Testis (tissue), 3 donors: ENCODE data around the gene C1QTNF9. TPM values are rescaled to one million over a fixed set of nuclear protein-coding genes. Genes with fewer than 3 reads are reported as not detected.

ENCODE experiments used
- DNase-seq: peaks from one replicate; pipeline ENCODE4 v3.0.0-alpha.2; 2019
- H3K27ac ChIP-seq, 2 donors: fragments of 200-600 bp; sonication (generic); one replicate each; pipeline ENCODE4 v1.5.1; 2019
- H3K27me3 ChIP-seq: fragments of 200-600 bp; sonication (generic); one replicate; pipeline ENCODE4 v1.5.1; 2019
- H3K36me3 ChIP-seq: fragments of 200-600 bp; sonication (generic); one replicate; pipeline ENCODE4 v1.5.1; 2017; ENCODE audit warnings: low read depth; ENCODE audit errors: missing control alignments
- H3K4me1 ChIP-seq: fragments of 200-600 bp; sonication (generic); one replicate; pipeline ENCODE4 v1.5.1; 2019
- H3K4me3 ChIP-seq, 2 donors: fragments of 200-600 bp; sonication (generic); one replicate each; pipeline ENCODE4 v1.5.1; 2017 to 2019
- H3K9me3 ChIP-seq: fragments of 200-600 bp; sonication (generic); one replicate; pipeline ENCODE4 v1.5.1; 2017
- POLR2A ChIP-seq: fragments of 450-650 bp; IDR thresholded peaks from one replicate; pipeline ENCODE4 v1.6.1; 2017; ENCODE audit warnings: antibody characterized with exemption, mild to moderate bottlenecking, moderate library complexity
- WGBS, 2 donors: methylation state at CpG; one replicate each; pipeline ENCODE4 v1.1.5; 2018; 5-methylcytosine and 5-hydroxymethylcytosine counted together
- intact Hi-C: fragments of 100-400 bp; cut with DNase I; formaldehyde crosslinking; loops from one replicate; pipeline ENCODE4 v1.15.1; 2023; ENCODE audit warnings: low total_unique reads
- polyA plus RNA-seq: library from polyadenylated mRNA; stranded (reverse); fragments of 350-450 nt; fragmentation: Illumina TruSeq; extraction: RNeasy Lipid Tissue Mini Kit (QIAGEN cat#74804); gene quantifications from one replicate; pipeline ENCODE4 v1.2.3, GENCODE V29; 2014; ENCODE audit warnings: low read depth, low replicate concordance; ENCODE audit not compliant: insufficient read depth
- total RNA-seq, 2 donors: library from RNA; depleted of rRNA; stranded (reverse); fragments of >200 nt; gene quantifications; one replicate each; pipeline ENCODE4 v1.2.3, GENCODE V29; 2016
- TF ChIP-seq, protein P1 (sequence below), 3 experiments: fragments of 450-650 bp in 2 of 3; fragments of 200-600 bp in 1 of 3; sonication (generic) in 1 of 3; IDR thresholded peaks; one replicate each; pipeline ENCODE4 v1.5.1; 2016 to 2019; ENCODE audit warnings: antibody characterized with exemption in 3 of 3, mild to moderate bottlenecking in 2 of 3, moderate library complexity in 1 of 3

Gene C1QTNF9
- total and polyA plus RNA-seq, 3 donors from 2014 or later, result 0.43 to 2.4 (median 1.1) TPM

- H3K4me1 ChIP-seq, result peaks cover 24% of the 10 kb centered on the region
- H3K36me3 ChIP-seq, result no peaks in the 10 kb centered on the region
- no peak for TF ChIP-seq POLR2A
- TF ChIP-seq, protein P1, sequence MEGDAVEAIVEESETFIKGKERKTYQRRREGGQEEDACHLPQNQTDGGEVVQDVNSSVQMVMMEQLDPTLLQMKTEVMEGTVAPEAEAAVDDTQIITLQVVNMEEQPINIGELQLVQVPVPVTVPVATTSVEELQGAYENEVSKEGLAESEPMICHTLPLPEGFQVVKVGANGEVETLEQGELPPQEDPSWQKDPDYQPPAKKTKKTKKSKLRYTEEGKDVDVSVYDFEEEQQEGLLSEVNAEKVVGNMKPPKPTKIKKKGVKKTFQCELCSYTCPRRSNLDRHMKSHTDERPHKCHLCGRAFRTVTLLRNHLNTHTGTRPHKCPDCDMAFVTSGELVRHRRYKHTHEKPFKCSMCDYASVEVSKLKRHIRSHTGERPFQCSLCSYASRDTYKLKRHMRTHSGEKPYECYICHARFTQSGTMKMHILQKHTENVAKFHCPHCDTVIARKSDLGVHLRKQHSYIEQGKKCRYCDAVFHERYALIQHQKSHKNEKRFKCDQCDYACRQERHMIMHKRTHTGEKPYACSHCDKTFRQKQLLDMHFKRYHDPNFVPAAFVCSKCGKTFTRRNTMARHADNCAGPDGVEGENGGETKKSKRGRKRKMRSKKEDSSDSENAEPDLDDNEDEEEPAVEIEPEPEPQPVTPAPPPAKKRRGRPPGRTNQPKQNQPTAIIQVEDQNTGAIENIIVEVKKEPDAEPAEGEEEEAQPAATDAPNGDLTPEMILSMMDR (IDR thresholded peaks at IDR 0.05), result no peak
- peak overlapping the region; percentile 32 to 80 for H3K27ac ChIP-seq
- WGBS, 2 donors, result 44 to 59% methylated on average over 3 of the region's 3 CpGs
- no peaks in the 10 kb centered on the region for H3K9me3 ChIP-seq
- no peaks in the 10 kb centered on the region for H3K27me3 ChIP-seq
- intact Hi-C loops, result no loop called here
- DNase-seq, result peak; percentile 34
- no peak overlapping the region for H3K4me3 ChIP-seq
These were observed 42.1 kb upstream of the C1QTNF9 start for GRCh38 chr13:24267274-24267673.

GRCh38 chr13:24267801-24268200, 41.6 kb upstream of the C1QTNF9 start:
- intact Hi-C loops, result no loop called here
- Histone ChIP-seq H3K4me3 (no peak overlapping the region), H3K4me1 (peaks cover 29% of the 10 kb centered on the region), H3K36me3 (no peaks in the 10 kb centered on the region), H3K9me3 (no peaks in the 10 kb centered on the region), H3K27me3 (no peaks in the 10 kb centered on the region), H3K27ac (peak overlapping the region; percentile 32 to 80)
- DNase-seq, result no peak
- 79 to 84% methylated on average over 2 of the region's 2 CpGs for WGBS, 2 donors
- no peak for TF ChIP-seq POLR2A

DNA sequence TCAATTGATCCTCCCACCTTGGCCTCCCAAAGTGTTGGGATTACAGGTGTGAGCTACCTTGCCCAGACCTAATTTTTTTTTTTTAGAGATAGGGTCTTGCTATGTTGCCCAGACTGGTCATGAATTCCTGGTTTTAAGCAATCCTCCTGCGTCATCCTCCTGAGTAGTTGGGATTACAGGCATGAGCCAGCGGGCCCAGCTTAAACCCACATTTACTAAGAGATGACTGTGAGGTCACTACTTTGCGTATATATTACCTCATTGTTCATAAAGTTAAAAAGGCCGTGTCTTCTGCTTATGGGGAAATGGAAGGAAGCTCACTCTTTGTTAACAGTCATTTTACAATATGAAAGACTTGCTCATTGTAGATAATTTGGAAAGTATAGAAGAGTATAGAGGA, 39.6 kb upstream of the C1QTNF9 start:
- peak overlapping the region; percentile 86 to 87 for H3K27ac ChIP-seq
- H3K27me3 ChIP-seq, result no peaks in the 10 kb centered on the region
- no peak overlapping the region for H3K4me3 ChIP-seq
- no peaks in the 10 kb centered on the region for H3K36me3 ChIP-seq
- intact Hi-C loops, result no loop called here
- peaks cover 31% of the 10 kb centered on the region for H3K4me1 ChIP-seq
- H3K9me3 ChIP-seq, result no peaks in the 10 kb centered on the region
- TF ChIP-seq, protein P1 (IDR thresholded peaks at IDR 0.05), result no peak
- TF ChIP-seq POLR2A, result no peak
- WGBS, 2 donors, result 89 to 92% methylated on average over 4 of the region's 4 CpGs
- DNase-seq, result peak; percentile 11

DNA sequence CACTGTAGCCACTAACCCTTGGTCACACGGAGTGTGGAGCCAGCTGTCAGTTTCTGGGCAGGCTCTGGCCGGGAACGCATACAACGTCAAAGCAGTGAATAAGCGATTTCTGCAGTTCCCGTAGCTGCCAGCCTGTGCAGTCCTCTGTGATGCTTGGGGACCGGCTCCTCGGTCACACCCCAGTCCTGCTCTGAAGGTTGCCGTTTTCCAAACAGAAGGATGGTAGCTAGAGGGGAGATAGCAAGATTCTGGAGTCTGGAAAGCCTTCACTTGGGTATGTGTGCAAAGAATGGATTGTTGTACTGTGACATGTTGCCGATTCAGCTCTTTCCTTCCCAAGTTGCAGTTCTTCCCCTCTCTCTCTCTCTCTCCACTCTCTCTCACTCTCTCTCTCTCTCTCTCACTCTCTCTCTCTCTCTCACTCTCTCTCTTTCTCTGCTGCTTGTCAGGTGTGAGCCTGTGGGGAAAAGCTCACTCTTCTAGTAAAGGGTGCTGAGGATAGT, 38.7 kb upstream of the C1QTNF9 start:
- Histone ChIP-seq H3K9me3 (no peaks in the 10 kb centered on the region), H3K27ac (peak overlapping the region; percentile 86 to 87), H3K27me3 (no peaks in the 10 kb centered on the region), H3K4me1 (peaks cover 37% of the 10 kb centered on the region), H3K36me3 (no peaks in the 10 kb centered on the region), H3K4me3 (peak overlapping the region in 1 of 2 donors; percentile 48)
- WGBS, 2 donors, result 22 to 41% methylated on average over 10 of the region's 10 CpGs
- intact Hi-C loops, result no loop called here
- no peak for TF ChIP-seq POLR2A
- TF ChIP-seq, protein P1 (IDR thresholded peaks at IDR 0.05), result peak; percentile 60 to 95 (median 93)
- DNase-seq, result peak; percentile 86

DNA sequence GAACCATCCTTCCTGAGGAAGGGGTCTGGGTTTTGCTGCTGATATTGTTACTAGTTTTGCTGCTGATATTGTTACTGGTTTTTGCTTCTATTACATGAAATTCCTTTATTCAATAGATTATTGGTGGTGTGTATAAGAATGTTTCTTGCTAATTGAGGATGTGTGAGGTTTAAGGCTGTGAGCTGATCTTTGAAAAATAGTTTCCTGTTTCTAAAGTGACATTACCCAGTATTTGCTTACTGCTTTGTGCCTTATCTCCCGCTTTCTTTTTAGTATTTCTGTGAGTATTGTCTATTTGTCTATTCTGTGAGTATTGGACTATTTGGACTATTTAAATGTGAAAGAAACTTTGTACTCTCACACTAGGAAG, 38.2 kb upstream of the C1QTNF9 start:
- Histone ChIP-seq H3K9me3 (no peaks in the 10 kb centered on the region), H3K36me3 (no peaks in the 10 kb centered on the region), H3K4me3 (peak overlapping the region; percentile 29 to 48), H3K27me3 (no peaks in the 10 kb centered on the region), H3K4me1 (peaks cover 37% of the 10 kb centered on the region), H3K27ac (peak overlapping the region; percentile 86 to 87)
- no peak for DNase-seq
- no peak for TF ChIP-seq POLR2A
- TF ChIP-seq, protein P1 (IDR thresholded peaks at IDR 0.05), result no peak
- WGBS, 2 donors, result 32 to 36% methylated on average over 1 of the region's 1 CpG
- intact Hi-C loops, result no loop called here
